HFF-Myc (cell line): ENCODE measurements around the gene PTPRA.

Source experiments
- DNase-seq: peaks from one replicate; pipeline ENCODE4 v3.0.0-alpha.2; 2011; ENCODE audit warnings: low read depth; ENCODE audit errors: extremely low read depth
- H3K4me3 ChIP-seq: replicated peaks from 2 replicates; pipeline ENCODE4 v1.5.1; 2011; ENCODE audit warnings: low read depth, mild to moderate bottlenecking, control low read depth, low read length
- TF ChIP-seq, protein P1 (sequence below): IDR thresholded peaks from 2 replicates; pipeline ENCODE4 v1.5.1; 2012; ENCODE audit warnings: mild to moderate bottlenecking, low read depth, low read length, control low read depth; ENCODE audit errors: missing control alignments

The PTPRA gene

DNA sequence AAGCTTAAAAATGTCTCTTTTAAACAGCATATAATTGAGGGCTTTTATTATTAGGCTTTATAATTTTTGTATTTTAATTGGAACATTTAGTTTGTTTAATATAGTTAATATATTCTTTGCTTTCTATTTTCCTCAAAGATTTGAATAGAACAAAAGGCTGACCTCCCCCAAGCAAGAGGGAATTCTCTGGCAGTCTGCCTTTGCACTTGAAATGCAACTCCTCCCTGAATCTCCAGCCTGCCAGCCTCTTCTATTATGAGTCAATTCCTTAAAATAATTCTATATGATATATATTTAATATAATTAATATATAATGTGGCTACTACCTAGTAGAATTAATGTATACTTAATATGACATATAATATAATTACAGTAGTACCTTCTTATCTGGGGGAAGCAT lies 69.2 kb downstream of the PTPRA start:
- no peak overlapping the region for H3K4me3 ChIP-seq
- no peak for DNase-seq
- TF ChIP-seq, protein P1, sequence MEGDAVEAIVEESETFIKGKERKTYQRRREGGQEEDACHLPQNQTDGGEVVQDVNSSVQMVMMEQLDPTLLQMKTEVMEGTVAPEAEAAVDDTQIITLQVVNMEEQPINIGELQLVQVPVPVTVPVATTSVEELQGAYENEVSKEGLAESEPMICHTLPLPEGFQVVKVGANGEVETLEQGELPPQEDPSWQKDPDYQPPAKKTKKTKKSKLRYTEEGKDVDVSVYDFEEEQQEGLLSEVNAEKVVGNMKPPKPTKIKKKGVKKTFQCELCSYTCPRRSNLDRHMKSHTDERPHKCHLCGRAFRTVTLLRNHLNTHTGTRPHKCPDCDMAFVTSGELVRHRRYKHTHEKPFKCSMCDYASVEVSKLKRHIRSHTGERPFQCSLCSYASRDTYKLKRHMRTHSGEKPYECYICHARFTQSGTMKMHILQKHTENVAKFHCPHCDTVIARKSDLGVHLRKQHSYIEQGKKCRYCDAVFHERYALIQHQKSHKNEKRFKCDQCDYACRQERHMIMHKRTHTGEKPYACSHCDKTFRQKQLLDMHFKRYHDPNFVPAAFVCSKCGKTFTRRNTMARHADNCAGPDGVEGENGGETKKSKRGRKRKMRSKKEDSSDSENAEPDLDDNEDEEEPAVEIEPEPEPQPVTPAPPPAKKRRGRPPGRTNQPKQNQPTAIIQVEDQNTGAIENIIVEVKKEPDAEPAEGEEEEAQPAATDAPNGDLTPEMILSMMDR = no peak

DNA sequence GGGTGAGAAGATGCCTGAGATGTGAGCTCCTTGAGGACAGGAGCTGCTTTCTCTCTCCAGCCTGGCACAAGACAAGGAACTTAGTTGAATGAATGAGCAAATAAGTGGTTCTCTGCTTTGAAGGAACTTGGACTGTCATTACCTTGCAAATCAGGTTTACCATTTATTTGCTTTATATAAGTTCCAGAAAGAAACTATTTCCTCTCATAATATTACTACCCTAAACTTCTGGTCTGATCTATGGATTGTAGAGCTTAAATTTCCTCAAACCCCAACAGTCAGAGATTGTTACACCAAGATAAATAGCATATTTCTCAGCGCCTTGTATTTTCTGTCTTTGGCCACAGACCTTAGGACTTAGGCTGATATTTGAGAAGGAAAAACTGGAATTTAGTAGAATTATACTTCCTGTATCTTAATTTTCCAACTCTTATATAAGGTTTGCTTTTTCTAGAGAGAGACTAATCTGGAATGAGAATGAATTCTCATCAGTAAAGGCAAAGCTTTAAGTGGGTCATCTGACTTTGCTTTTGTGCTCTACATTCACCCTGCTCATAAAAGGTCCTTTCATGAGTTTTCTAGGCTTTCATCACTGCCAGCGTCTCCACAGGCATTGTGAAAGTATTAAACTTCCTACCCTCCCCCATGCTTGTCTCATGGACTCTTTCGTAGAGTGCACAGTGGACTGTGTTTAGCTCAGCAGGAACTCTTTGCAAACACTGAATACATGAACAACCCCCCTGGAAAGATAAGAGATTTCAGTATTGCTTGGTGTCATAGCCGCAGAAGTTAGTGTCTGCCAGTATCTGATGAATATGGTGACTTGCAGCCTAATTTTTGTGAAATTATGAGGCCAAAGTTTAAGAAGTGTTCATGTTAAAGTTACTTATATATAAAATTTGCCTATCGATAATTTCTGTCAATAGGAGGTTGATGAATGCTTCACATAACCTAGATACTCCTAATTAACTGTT lies 74.0 kb downstream of the PTPRA start:
- H3K4me3 ChIP-seq = no peak overlapping the region
- TF ChIP-seq, protein P1 = no peak
- DNase-seq = no peak

DNA sequence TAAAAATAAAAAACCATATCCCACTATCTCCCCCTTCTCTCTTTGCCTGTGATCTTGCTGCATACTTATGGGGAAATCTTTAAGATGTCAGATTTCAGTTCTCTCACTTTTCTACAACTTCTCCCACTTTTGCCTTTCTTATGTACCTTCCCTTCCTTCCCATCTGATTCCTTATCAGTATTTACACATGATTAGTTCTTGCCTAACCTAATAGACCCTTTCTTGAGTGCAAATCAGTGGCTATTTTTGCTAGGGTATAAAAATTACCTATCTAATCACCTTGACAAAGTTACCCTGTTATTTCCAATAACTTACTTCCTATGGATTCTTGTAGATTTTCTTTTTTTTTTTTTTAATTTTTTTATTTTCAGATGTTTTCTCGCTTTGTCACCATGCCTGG lies 75.7 kb downstream of the PTPRA start:
- no peak overlapping the region for H3K4me3 ChIP-seq
- TF ChIP-seq, protein P1 = no peak
- DNase-seq = no peak

DNA sequence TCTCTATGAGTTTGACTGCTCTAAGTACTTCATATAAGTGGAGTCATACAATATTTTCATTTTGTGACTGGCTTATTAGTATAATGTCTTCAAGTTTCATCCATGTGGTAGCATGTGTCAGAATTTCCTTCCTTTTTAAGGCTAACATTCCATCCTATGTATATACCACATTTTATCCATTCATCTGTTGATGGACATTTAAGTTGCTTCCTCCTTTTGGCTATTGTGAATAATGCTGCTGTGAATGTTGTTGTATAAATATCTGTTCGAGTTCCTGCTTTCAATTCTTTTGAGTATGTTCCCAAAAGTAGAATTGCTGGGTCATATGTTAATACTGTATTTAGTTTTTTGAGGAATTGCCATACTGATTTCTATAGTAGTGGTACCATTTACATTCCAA lies 79.5 kb downstream of the PTPRA start:
- no peak overlapping the region for H3K4me3 ChIP-seq
- DNase-seq = no peak
- TF ChIP-seq, protein P1 = no peak

DNA sequence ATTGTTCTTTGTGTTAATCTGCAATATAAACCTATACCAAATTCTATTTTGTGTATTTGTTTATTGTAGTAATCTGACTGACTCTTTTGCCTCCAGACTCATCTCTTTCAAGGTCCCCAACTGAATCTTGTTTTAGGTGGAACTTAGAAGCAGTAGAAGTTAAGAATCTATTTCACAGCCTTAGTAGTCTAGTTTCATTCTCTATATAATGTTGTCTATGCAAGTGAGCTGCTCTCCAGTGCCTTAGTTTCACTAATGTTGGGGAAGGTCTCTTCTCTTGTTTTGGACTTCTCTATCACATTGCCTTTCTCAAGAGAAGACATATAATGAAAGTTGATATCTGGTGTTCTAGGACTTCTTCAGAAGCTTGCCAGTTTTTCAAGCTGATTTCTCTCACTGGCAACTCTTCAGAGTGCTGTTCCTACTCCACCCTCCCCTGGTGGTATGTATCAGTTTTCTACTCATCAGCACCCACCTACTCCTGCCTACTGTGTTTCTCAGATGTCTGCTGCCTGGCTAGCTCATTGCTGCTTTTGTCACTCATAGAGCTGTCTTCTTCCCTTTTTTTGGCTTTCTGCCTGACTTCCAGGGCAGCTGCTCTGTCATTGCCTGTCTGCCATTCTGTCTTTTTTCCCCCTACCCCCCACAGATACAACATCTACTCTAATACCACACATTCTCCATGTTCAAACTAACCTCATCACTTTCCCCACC lies 82.1 kb downstream of the PTPRA start:
- TF ChIP-seq, protein P1 = no peak

DNA sequence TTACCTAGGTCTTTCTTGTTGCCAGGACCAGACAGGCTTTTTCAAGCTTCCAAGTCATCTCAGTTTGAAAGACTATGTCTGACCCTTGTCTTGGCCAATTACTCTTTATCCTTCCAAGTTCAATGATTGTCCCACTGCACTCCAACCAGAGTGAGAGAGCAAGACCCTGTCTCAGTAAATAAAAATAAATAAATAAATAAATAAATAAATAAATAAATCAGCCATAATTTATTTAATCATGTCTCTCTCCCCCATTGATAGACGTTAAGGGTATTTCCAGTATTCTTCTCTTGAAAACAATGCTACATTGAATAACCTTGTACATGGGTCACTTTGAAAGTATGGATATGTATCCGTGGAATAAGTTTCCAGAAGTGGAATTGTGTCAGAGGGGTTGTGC lies 83.2 kb downstream of the PTPRA start:
- H3K4me3 ChIP-seq = no peak overlapping the region
- DNase-seq = no peak
- TF ChIP-seq, protein P1 = no peak

More for the DNA sequence above, 82.1 kb downstream of the PTPRA start:
- DNase-seq = no peak
- no peak overlapping the region for H3K4me3 ChIP-seq
